ENCODE results near the gene PRKAR2A. TPM values are rescaled to one million over a fixed set of nuclear protein-coding genes. Genes with fewer than 3 reads are reported as not detected.
A peak's percentile ranks its signal among the peaks of the same experiment; 100 is the strongest.

The PRKAR2A gene
- total and polyA plus RNA-seq, 9 of the 15 experiments (the other 6 are each of a cell fraction or from before 2014, with no cell fraction given), result 15.9 to 84.5 (median 37.6) TPM

DNA sequence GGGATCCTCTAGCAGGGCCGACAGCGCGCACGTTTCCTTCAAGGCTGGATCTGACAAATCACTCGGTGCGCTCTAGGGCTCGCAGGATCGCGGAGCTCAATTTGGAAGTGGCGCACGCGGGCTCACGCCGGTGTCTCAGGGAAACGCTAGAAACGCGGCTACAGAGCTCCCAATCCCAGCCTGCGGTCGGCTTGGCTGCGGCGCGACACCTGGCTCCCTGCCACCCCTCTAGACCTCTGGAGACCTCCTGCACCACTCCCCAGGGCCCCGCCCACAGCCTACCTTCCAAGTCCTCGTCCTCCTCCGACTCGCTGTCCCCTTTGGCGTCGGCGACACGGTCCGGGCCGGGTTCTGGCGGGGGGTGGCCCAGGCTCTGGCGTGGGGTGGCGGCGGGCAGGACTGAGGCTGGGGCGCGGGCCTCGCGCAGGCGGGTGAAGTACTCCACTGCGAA, 596 bp downstream of the PRKAR2A start (continued):
- TF ChIP-seq CREB1 (IDR thresholded peaks at IDR 0.05) (no peak), CREB1 (CRISPR knock-in tag; IDR thresholded peaks at IDR 0.05) (peak; percentile 29; the same call in 1 of the 2 replicates), HNRNPL (IDR thresholded peaks at IDR 0.05; ENCODE audit: low read depth, low read length) (no peak), SNIP1 (IDR thresholded peaks at IDR 0.05; ENCODE audit: low read depth) (no peak), TAF7 (tag; IDR thresholded peaks at IDR 0.05) (no peak), KAT7 (CRISPR knock-in tag; IDR thresholded peaks at IDR 0.05; ENCODE audit: borderline replicate concordance) (peak; percentile 77; the same call in 1 of the 2 replicates), ZNF589 (CRISPR knock-in tag; IDR thresholded peaks at IDR 0.05; ENCODE audit: low read depth) (no peak), PHF21A (IDR thresholded peaks at IDR 0.05; ENCODE audit: borderline replicate concordance, low read depth) (no peak), PYGO2 (tag; IDR thresholded peaks at IDR 0.05) (no peak), NONO (IDR thresholded peaks at IDR 0.05; ENCODE audit: low read depth in 2 of 2, low read length in 1 of 2) (no peak), NCOA4 (IDR thresholded peaks at IDR 0.05; ENCODE audit: partially characterized antibody) (no peak), RFX7 (CRISPR knock-in tag; IDR thresholded peaks at IDR 0.05) (no peak), DDX20 (tag; IDR thresholded peaks at IDR 0.05; ENCODE audit: low read depth) (no peak), POLR2H (tag; IDR thresholded peaks at IDR 0.05; ENCODE audit: low read depth) (no peak), SLC30A9 (CRISPR knock-in tag; IDR thresholded peaks at IDR 0.05) (no peak), LCOR (CRISPR knock-in tag; IDR thresholded peaks at IDR 0.05) (no peak), XRCC5 (IDR thresholded peaks at IDR 0.05; ENCODE audit: low read depth, low read length) (no peak), BACH1 (tag; IDR thresholded peaks at IDR 0.05) (no peak), ZNF224 (CRISPR knock-in tag; IDR thresholded peaks at IDR 0.05) (no peak), NR3C1 (CRISPR knock-in tag; IDR thresholded peaks at IDR 0.05) (no peak), EP400 (IDR thresholded peaks at IDR 0.05) (peak; percentile 57; the same call in 1 of the 2 replicates), SMARCE1 (IDR thresholded peaks at IDR 0.05) (0 out of 2 replicates have a peak, but pooled peaks have one; percentile 28), CCNT2 (IDR thresholded peaks at IDR 0.05; ENCODE audit: borderline replicate concordance, extremely low read depth, insufficient read length, low read depth, low read length) (no peak), CBX3 (IDR thresholded peaks at IDR 0.05; ENCODE audit: borderline replicate concordance in 1 of 2, low read length in 2 of 2) (no peak), ZNF551 (CRISPR knock-in tag; IDR thresholded peaks at IDR 0.05) (no peak)
- TF ChIP-seq, protein P1, sequence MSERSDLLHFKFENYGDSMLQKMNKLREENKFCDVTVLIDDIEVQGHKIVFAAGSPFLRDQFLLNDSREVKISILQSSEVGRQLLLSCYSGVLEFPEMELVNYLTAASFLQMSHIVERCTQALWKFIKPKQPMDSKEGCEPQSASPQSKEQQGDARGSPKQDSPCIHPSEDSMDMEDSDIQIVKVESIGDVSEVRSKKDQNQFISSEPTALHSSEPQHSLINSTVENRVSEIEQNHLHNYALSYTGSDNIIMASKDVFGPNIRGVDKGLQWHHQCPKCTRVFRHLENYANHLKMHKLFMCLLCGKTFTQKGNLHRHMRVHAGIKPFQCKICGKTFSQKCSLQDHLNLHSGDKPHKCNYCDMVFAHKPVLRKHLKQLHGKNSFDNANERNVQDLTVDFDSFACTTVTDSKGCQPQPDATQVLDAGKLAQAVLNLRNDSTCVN (CRISPR knock-in tag; IDR thresholded peaks at IDR 0.05), result no peak
- TF ChIP-seq, protein P2, sequence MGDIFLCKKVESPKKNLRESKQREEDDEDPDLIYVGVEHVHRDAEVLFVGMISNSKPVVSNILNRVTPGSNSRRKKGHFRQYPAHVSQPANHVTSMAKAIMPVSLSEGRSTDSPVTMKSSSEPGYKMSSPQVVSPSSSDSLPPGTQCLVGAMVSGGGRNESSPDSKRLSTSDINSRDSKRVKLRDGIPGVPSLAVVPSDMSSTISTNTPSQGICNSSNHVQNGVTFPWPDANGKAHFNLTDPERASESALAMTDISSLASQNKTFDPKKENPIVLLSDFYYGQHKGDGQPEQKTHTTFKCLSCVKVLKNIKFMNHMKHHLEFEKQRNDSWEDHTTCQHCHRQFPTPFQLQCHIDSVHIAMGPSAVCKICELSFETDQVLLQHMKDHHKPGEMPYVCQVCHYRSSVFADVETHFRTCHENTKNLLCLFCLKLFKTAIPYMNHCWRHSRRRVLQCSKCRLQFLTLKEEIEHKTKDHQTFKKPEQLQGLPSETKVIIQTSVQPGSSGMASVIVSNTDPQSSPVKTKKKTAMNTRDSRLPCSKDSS (IDR thresholded peaks at IDR 0.05; ENCODE audit: low read depth, partially characterized antibody), result no peak

Data from K562 (cell line).